ENCODE measurements around the gene RNF39. TPM values are rescaled to one million over a fixed set of nuclear protein-coding genes. Genes with fewer than 3 reads are reported as not detected.

Gene RNF39
- polyA plus RNA-seq, 4 donors = 0.97 to 1.5 (median 1.3) TPM

GRCh38 chr6:30020626-30021025, 54.9 kb downstream of the RNF39 start:
- no peak for DNase-seq (ENCODE audit: low read depth in 4 of 4, low spot score in 3 of 4)

Other genes starting within 250 kb of the RNF39 start
- gene HLA-G, start 247.9 kb downstream of the RNF39 start, polyA plus RNA-seq (ENCODE audit: insufficient read length in 4 of 4) = 10 to 100 TPM in 1 of 4 donors, 1 to 10 TPM in 2, under 1 TPM in 1; 0.57 to 10.5 (median 4.4) TPM
- gene HLA-A, start 133.2 kb downstream of the RNF39 start, polyA plus RNA-seq (ENCODE audit: insufficient read length in 4 of 4) = 100 to 1,000 TPM; 116 to 202 (median 172) TPM
- 10 to 100 TPM; 36.7 to 41.9 (median 37.7) TPM for gene POLR1H, start 14.5 kb downstream of the RNF39 start, polyA plus RNA-seq (ENCODE audit: insufficient read length in 4 of 4)
- gene PPP1R11, start 8.6 kb downstream of the RNF39 start, polyA plus RNA-seq (ENCODE audit: insufficient read length in 4 of 4) = 10 to 100 TPM; 56.7 to 74.2 (median 64.7) TPM
- gene TRIM31, start 37.3 kb upstream of the RNF39 start, polyA plus RNA-seq (ENCODE audit: insufficient read length in 4 of 4) = not detected
- not detected for gene TRIM40, start 60.4 kb upstream of the RNF39 start, polyA plus RNA-seq (ENCODE audit: insufficient read length in 4 of 4)
- gene TRIM10, start 85.4 kb upstream of the RNF39 start, polyA plus RNA-seq (ENCODE audit: insufficient read length in 4 of 4) = 1 to 10 TPM in 1 of 4 donors, under 1 TPM in 3; 0.45 to 2.6 (median 0.48) TPM
- under 1 TPM in 1 of 4 donors, not detected in 3; 0.14 TPM for gene TRIM15, start 87.8 kb upstream of the RNF39 start, polyA plus RNA-seq (ENCODE audit: insufficient read length in 4 of 4)
- gene TRIM26, start 137.6 kb upstream of the RNF39 start, polyA plus RNA-seq (ENCODE audit: insufficient read length in 4 of 4) = 10 to 100 TPM; 28.8 to 39.3 (median 36.9) TPM

Data from left renal pelvis (tissue), 4 donors.